Urinary bladder (tissue), 4 donors: ENCODE data around the gene CHD8. TPM values are rescaled to one million over a fixed set of nuclear protein-coding genes. Genes with fewer than 3 reads are reported as not detected.
A peak's percentile ranks its signal among the peaks of the same experiment; 100 is the strongest.

ENCODE experiments used
- DNase-seq: peaks from one replicate; pipeline ENCODE4 v3.0.0-alpha.2; 2015; ENCODE audit errors: extremely low spot score
- H3K27ac ChIP-seq: one replicate; pipeline ENCODE4 v1.5.1; 2013; ENCODE audit warnings: low read depth, mild to moderate bottlenecking, moderate library complexity
- H3K36me3 ChIP-seq: one replicate; pipeline ENCODE4 v1.6.1; 2013; ENCODE audit warnings: mild to moderate bottlenecking, moderate library complexity; ENCODE audit not compliant: insufficient read depth
- H3K4me1 ChIP-seq: one replicate; pipeline ENCODE4 v1.6.1; 2013; ENCODE audit warnings: mild to moderate bottlenecking, moderate library complexity; ENCODE audit not compliant: insufficient read depth
- H3K4me3 ChIP-seq: one replicate; pipeline ENCODE4 v1.5.1; 2013; ENCODE audit warnings: low read depth, low read length
- WGBS: extraction: QIAGEN DNeasy Blood & Tissue Kit; methylation state at CpG from one replicate; pipeline ENCODE4 v1.1.7; 2013; 5-methylcytosine and 5-hydroxymethylcytosine counted together
- polyA plus RNA-seq: library from polyadenylated mRNA; stranded (reverse); fragments of 200-250 nt; gene quantifications from one replicate; pipeline ENCODE4 v1.2.3, GENCODE V29; 2013
- total RNA-seq: library from RNA; depleted of rRNA; stranded (reverse); fragments of >200 nt; gene quantifications from one replicate; pipeline ENCODE4 v1.2.3, GENCODE V29; 2014
- donor health status: healthy with polysubstance abuse.
- donor health status: healthy.

CHD8 gene
- total RNA-seq (65.3 TPM), polyA plus RNA-seq (29.9 TPM)

GRCh38 chr14:21455912-21456667 lies at the start of gene CHD8:
Gene CHD8, minus strand, starts transcription at chr14:21456123. Its CDS starts 24,480 bp downstream, at chr14:21431643.
- DNase-seq: peak; percentile 99
- H3K4me3 ChIP-seq: peak within 1 kb of the TSS; percentile 84
- H3K36me3 ChIP-seq: no peaks in the 10 kb centered on the region
- H3K27ac ChIP-seq: peak within 1 kb of the TSS; percentile 98
- under 1% methylated on average over 36 of the region's 36 CpGs for WGBS
- H3K4me1 ChIP-seq: peaks cover 2% of the 10 kb centered on the region

GRCh38 chr14:21505012-21505553 lies 49.2 kb upstream of the CHD8 start:
- DNase-seq: no peak
- no peak overlapping the region for H3K27ac ChIP-seq
- H3K4me3 ChIP-seq: no peak overlapping the region
- peaks cover 1% of the 10 kb centered on the region for H3K4me1 ChIP-seq
- H3K36me3 ChIP-seq: peaks cover 4% of the 10 kb centered on the region

- Histone ChIP-seq H3K36me3 (peaks cover 4% of the 10 kb centered on the region), H3K4me1 (peaks cover 1% of the 10 kb centered on the region), H3K4me3 (no peak overlapping the region), H3K27ac (no peak overlapping the region)
- no peak for DNase-seq
- WGBS: 92% methylated on average over 4 of the region's 4 CpGs
Measured at GRCh38 chr14:21503376-21503775, 47.5 kb upstream of the CHD8 start.

- DNase-seq: no peak
- WGBS: 92% methylated on average over 5 of the region's 5 CpGs
- Histone ChIP-seq H3K27ac (no peak overlapping the region), H3K36me3 (peaks cover 6% of the 10 kb centered on the region), H3K4me3 (no peak overlapping the region), H3K4me1 (no peaks in the 10 kb centered on the region)
Measured at GRCh38 chr14:21501568-21501967, 45.6 kb upstream of the CHD8 start.

GRCh38 chr14:21498540-21499526 lies 42.9 kb upstream of the CHD8 start:
- no peaks in the 10 kb centered on the region for H3K4me1 ChIP-seq
- DNase-seq: peak; percentile 18
- peaks cover 6% of the 10 kb centered on the region for H3K36me3 ChIP-seq
- H3K27ac ChIP-seq: no peak overlapping the region
- 61% methylated on average over 5 of the region's 5 CpGs for WGBS
- no peak overlapping the region for H3K4me3 ChIP-seq

- H3K36me3 ChIP-seq: peaks cover 8% of the 10 kb centered on the region
- H3K27ac ChIP-seq: no peak overlapping the region
Measured at GRCh38 chr14:21496453-21496852, 40.5 kb upstream of the CHD8 start.

GRCh38 chr14:21494902-21495762 lies 39.2 kb upstream of the CHD8 start:
- Histone ChIP-seq H3K4me3 (no peak overlapping the region), H3K4me1 (no peaks in the 10 kb centered on the region), H3K36me3 (peaks cover 4% of the 10 kb centered on the region), H3K27ac (no peak overlapping the region)
- WGBS: 96% methylated on average over 2 of the region's 2 CpGs
- DNase-seq: no peak

More at GRCh38 chr14:21496453-21496852, 40.5 kb upstream of the CHD8 start:
- 73% methylated on average over 2 of the region's 2 CpGs for WGBS
- no peak for DNase-seq
- Histone ChIP-seq H3K4me1 (no peaks in the 10 kb centered on the region), H3K4me3 (no peak overlapping the region)

GRCh38 chr14:21486640-21487087 lies 30.7 kb upstream of the CHD8 start:
- no peak for DNase-seq
- H3K36me3 ChIP-seq: no peaks in the 10 kb centered on the region
- H3K27ac ChIP-seq: no peak overlapping the region
- no peaks in the 10 kb centered on the region for H3K4me1 ChIP-seq
- H3K4me3 ChIP-seq: no peak overlapping the region
- WGBS: 83% methylated on average over 1 of the region's 1 CpG

GRCh38 chr14:21476925-21477681 lies 21.2 kb upstream of the CHD8 start, which contains the start of the genes RAB2B and TOX4:
Gene RAB2B, minus strand, starts transcription at chr14:21476959. Its CDS starts 87 bp downstream, at chr14:21476872.
Gene TOX4, plus strand, starts transcription at chr14:21477195. Its CDS starts 84 bp downstream, at chr14:21477279.
- no peaks in the 10 kb centered on the region for H3K4me1 ChIP-seq
- peak; percentile 99 for DNase-seq
- peak within 1 kb of the TSS; percentile 95 for H3K27ac ChIP-seq
- under 1% methylated on average over 49 of the region's 49 CpGs for WGBS
- peak within 1 kb of the TSS; percentile 92 for H3K4me3 ChIP-seq
- H3K36me3 ChIP-seq: no peaks in the 10 kb centered on the region

GRCh38 chr14:21476523-21476924 lies 20.6 kb upstream of the CHD8 start:
- Histone ChIP-seq H3K36me3 (no peaks in the 10 kb centered on the region), H3K27ac (peak overlapping the region; percentile 86), H3K4me1 (no peaks in the 10 kb centered on the region), H3K4me3 (peak overlapping the region; percentile 92)
- no peak for DNase-seq
- WGBS: under 1% methylated on average over 27 of the region's 27 CpGs

- Histone ChIP-seq H3K4me3 (peak overlapping the region; percentile 92), H3K36me3 (peaks cover 2% of the 10 kb centered on the region), H3K4me1 (no peaks in the 10 kb centered on the region), H3K27ac (peak overlapping the region; percentile 76)
- WGBS: 40% methylated on average over 10 of the region's 10 CpGs
- DNase-seq: no peak
Measured at GRCh38 chr14:21475767-21476522, 20.0 kb upstream of the CHD8 start.
